ENCODE measurements around the gene SPOUT1.

SPOUT1 gene

DNA sequence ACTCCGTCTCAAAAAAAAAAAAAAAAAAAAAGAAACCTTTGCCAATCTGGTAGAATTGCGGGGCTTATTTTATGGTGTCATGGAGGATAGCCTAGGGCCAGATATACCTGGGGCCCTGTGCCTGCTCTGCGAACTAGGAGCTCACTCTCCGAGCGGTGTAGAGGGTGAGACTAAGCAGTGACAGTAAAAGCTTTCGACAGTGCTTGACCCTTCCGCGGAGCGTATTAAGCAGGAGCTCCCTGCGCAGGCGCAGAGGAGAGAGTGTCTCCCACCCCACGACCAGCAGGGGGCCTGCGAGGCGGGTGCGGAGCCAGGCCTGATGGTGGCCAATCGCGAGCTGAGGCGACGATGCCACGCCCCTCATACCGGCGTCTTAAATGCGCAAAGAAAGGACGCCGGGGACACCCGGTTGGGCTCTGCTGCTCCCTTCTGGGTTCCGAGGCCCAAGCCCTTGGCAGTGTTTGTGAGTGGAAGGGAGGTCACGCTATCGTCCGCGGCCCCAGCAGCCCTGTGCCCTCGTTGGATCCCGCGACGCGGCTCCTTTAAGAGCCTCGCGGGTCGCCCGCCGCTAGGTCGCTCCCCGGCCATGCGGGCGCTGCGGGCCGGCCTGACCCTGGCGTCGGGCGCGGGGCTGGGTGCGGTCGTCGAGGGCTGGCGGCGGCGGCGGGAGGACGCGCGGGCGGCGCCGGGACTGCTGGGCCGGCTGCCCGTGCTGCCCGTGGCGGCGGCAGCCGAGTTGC, 11.3 kb downstream of the SPOUT1 start, which contains the start of gene ENDOG:
TSS of gene ENDOG (plus strand) at position 402 of the 740 bp plus-strand sequence. CDS start at position 587, 185 bp downstream.
- no peak for TF ChIP-seq ZFX (IDR thresholded peaks at IDR 0.05; ENCODE audit: borderline replicate concordance)
- TF ChIP-seq, protein P1, sequence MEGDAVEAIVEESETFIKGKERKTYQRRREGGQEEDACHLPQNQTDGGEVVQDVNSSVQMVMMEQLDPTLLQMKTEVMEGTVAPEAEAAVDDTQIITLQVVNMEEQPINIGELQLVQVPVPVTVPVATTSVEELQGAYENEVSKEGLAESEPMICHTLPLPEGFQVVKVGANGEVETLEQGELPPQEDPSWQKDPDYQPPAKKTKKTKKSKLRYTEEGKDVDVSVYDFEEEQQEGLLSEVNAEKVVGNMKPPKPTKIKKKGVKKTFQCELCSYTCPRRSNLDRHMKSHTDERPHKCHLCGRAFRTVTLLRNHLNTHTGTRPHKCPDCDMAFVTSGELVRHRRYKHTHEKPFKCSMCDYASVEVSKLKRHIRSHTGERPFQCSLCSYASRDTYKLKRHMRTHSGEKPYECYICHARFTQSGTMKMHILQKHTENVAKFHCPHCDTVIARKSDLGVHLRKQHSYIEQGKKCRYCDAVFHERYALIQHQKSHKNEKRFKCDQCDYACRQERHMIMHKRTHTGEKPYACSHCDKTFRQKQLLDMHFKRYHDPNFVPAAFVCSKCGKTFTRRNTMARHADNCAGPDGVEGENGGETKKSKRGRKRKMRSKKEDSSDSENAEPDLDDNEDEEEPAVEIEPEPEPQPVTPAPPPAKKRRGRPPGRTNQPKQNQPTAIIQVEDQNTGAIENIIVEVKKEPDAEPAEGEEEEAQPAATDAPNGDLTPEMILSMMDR (IDR thresholded peaks at IDR 0.05) = peak; percentile 92
- H3K27ac ChIP-seq = peak within 1 kb of the TSS; percentile 96

DNA sequence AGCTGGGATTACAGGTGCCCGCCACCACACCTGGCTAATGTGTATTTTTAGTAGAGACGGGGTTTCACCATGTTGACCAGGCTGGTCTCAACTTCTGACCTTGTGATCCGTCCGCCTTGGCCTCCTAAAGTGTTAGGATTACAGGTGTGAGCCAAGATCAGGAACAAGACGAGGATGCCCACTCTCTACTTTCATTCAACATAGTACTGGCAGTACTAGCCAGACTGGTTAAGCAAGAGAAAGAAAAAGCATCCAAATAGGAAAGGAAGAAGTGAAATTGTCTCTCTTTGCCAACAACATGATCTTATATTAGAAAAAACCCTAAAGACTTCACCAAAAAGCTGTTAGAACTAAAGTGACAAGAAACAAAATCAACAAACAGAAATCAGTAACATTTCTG, 18.7 kb downstream of the SPOUT1 start:
- TF ChIP-seq ZFX (IDR thresholded peaks at IDR 0.05; ENCODE audit: borderline replicate concordance) = no peak
- TF ChIP-seq, protein P1 (IDR thresholded peaks at IDR 0.05) = no peak
- H3K27ac ChIP-seq = peak overlapping the region; percentile 29

DNA sequence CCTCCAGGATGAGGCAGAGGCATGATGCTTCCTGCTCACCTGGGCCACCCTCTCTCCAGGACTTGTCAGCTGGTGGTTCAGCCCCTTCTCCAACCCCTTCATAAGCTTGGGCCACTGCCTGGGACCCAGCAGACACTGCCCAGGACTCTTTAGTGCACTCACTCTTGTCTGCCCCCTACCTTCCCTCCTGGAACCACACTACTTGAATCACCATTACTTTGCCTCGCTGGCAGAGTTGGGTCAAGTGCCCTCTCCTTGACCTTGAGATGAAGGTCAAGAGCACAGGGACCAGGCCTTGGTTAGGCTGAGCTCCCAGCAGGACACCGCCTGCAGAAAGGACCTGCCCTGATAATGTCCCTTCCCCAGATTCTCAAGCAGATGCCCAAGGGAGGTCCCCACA, 19.8 kb downstream of the SPOUT1 start:
- peak overlapping the region; percentile 29; the same call in 1 of the 2 replicates for H3K27ac ChIP-seq
- TF ChIP-seq, protein P1 (IDR thresholded peaks at IDR 0.05) = no peak
- no peak for TF ChIP-seq ZFX (IDR thresholded peaks at IDR 0.05; ENCODE audit: borderline replicate concordance)

DNA sequence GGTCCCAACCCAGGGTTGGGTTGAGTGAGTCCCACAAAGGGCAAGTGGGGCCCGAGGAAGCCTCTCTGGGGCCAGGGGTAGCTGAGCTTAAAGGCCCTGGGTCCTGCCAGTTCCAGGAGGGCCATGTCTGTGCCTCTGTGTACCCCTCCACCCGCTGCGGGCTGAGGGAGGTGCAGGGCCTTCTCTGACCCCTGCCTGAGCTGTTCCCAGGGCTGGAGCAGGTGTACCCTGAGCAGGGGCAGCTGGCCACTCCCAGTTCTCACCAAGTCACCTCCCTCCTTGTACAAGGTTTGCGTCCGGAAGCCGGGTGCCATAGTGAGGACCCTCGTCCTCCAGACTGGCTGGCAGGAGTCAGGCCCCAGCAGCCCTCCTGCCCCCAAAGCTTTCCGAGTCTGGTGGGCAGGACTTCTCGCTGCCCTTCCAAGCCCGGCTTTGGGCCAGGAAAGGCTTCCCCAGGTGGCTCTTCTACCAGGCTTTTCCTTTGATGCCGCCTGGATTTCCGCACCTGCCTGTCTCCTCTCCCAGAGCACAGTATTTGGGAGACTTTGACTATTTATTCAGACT, 20.5 kb downstream of the SPOUT1 start:
- no peak for TF ChIP-seq ZFX (IDR thresholded peaks at IDR 0.05; ENCODE audit: borderline replicate concordance)
- TF ChIP-seq, protein P1 (IDR thresholded peaks at IDR 0.05) = no peak
- no peak overlapping the region; the same call in 1 of the 2 replicates for H3K27ac ChIP-seq

DNA sequence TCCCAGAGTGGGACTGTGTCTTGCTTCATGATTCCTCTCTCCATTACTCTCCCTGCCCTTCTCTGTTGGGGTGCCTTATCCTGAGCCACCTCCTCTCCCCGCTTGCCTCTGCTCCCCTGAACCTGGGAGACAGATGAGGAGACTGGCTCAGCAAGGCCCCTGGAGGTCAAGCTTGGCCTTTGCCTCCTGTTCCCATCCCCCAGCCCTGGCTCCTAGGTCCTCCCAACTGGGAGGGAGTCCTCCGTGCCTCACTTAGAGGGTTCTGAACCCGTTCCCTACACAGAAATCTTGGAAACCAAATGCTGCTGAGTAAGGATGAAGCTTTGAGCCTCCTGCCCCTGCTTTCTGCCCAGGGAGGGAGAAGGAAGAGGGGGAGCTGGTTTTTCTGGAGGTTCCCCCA, 21.1 kb downstream of the SPOUT1 start:
- no peak overlapping the region for H3K27ac ChIP-seq
- TF ChIP-seq, protein P1 (IDR thresholded peaks at IDR 0.05) = no peak
- TF ChIP-seq ZFX (IDR thresholded peaks at IDR 0.05; ENCODE audit: borderline replicate concordance) = no peak

DNA sequence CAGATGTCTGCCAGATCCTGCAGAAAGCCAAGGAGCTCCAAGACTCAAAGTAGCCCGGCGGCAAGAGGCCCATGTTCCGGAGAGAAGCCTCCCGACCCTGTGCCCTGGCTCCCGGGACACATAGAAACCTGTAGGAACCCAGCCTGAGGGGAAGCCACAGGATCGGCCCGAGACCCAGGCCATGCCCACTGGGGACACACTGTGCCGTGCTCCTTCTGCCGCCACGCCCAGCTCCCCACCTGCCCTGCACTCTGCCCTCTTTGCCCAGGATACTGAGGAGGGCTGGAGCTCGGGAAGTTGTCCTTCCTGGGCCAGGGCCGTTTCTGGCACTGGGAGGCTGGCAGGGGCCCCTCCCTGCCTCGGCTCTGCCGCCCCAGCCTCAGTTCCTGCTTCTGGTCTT, 21.8 kb downstream of the SPOUT1 start:
- H3K27ac ChIP-seq = no peak overlapping the region
- TF ChIP-seq, protein P1 (IDR thresholded peaks at IDR 0.05) = no peak
- TF ChIP-seq ZFX (IDR thresholded peaks at IDR 0.05; ENCODE audit: borderline replicate concordance) = no peak

DNA sequence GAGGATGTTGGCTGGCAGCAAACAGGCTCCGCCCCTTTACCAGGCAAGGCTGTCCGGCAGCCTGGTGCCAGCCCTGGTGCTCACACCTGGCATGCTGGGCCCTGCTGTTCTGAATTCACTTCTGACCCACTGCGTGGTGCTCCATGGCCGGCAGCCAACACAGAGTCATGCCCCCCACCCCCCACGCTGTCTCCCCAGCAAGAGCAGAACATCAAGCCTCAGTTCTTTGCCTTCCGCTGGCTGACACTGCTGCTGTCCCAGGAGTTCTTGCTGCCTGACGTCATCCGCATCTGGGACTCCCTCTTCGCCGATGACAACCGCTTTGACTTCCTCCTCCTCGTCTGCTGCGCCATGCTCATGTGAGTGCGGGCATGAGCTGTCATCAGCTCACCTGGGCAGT, 23.9 kb downstream of the SPOUT1 start:
- TF ChIP-seq ZFX (IDR thresholded peaks at IDR 0.05; ENCODE audit: borderline replicate concordance) = no peak
- TF ChIP-seq, protein P1 (IDR thresholded peaks at IDR 0.05) = no peak
- H3K27ac ChIP-seq = no peak overlapping the region
